Esophagus muscularis mucosa (tissue), 4 donors: ENCODE data around the gene CD7. TPM values are rescaled to one million over a fixed set of nuclear protein-coding genes. Genes with fewer than 3 reads are reported as not detected.
A peak's percentile ranks its signal among the peaks of the same experiment; 100 is the strongest.

Source experiments
- DNase-seq: peaks from one replicate; pipeline ENCODE4 v3.0.0-alpha.2; 2017; ENCODE audit errors: extremely low spot score
- H3K27ac ChIP-seq, 4 donors: fragments of 200-600 bp; sonication (generic); replicated peaks in 1 of 4; 1 replicate in 3 of 4; 2 replicates in 1 of 4; pipeline ENCODE4 v1.5.1; 2016 to 2019; ENCODE audit warnings: mild to moderate bottlenecking in 1 of 4
- H3K27me3 ChIP-seq, 4 donors: fragments of 200-600 bp; sonication (generic); one replicate each; pipeline versions ENCODE4 v1.5.1 to v1.6.0; 2016 to 2019
- H3K36me3 ChIP-seq, 4 donors: fragments of 200-600 bp; sonication (generic); one replicate each; pipeline ENCODE4 v1.5.1; 2016 to 2019
- H3K4me1 ChIP-seq, 4 donors: fragments of 200-600 bp; sonication (generic); one replicate each; pipeline ENCODE4 v1.5.1; 2016 to 2019
- H3K4me3 ChIP-seq, 4 donors: fragments of 200-600 bp; sonication (generic); 1 replicate in 2 of 4; 2 replicates in 2 of 4; pipeline ENCODE4 v1.5.1; 2016 to 2019; ENCODE audit warnings: mild to moderate bottlenecking in 4 of 4, moderate library complexity in 1 of 4
- H3K9me3 ChIP-seq, 4 donors: fragments of 200-600 bp; sonication (generic); 1 replicate in 3 of 4; 2 replicates in 1 of 4; pipeline ENCODE4 v1.5.1; 2016 to 2019
- EP300 ChIP-seq: sonication (generic); formaldehyde crosslinking; IDR thresholded peaks from one replicate; pipeline ENCODE4 v1.6.1; 2017; ENCODE audit warnings: antibody characterized with exemption
- POLR2A ChIP-seq: fragments of 450-650 bp; IDR thresholded peaks from one replicate; pipeline ENCODE4 v1.6.1; 2017; ENCODE audit warnings: antibody characterized with exemption, moderate library complexity, mild to moderate bottlenecking, low read depth
- POLR2AphosphoS5 ChIP-seq, 2 donors: sonication (generic); formaldehyde crosslinking; IDR thresholded peaks; one replicate each; pipeline ENCODE4 v1.6.1; 2017; ENCODE audit warnings: antibody characterized with exemption in 2 of 2
- WGBS: methylation state at CpG from one replicate; pipeline ENCODE4 v1.1.5; 2018; 5-methylcytosine and 5-hydroxymethylcytosine counted together
- intact Hi-C: fragments of 100-400 bp; cut with DNase I; formaldehyde crosslinking; loops from one replicate; pipeline ENCODE4 v1.15.1; 2023
- total RNA-seq, 4 donors: library from RNA; depleted of rRNA; stranded (reverse); fragments of >200 nt; gene quantifications; one replicate each; pipeline versions ENCODE4 v1.1.0 to v1.2.1, GENCODE V29; 2016
- TF ChIP-seq, protein P1 (sequence below), 3 experiments: fragments of 200-600 bp in 2 of 3; fragments of 450-650 bp in 1 of 3; sonication (generic) in 2 of 3; IDR thresholded peaks; one replicate each; pipeline ENCODE4 v1.5.1; 2017 to 2019; ENCODE audit warnings: antibody characterized with exemption in 3 of 3, mild to moderate bottlenecking in 2 of 3, moderate library complexity in 1 of 3

CD7 gene
- total RNA-seq, 4 donors from 2014 or later = 0.91 to 5.7 (median 2.0) TPM; not detected in 1

GRCh38 chr17:82292251-82293154 is 24.9 kb downstream of the CD7 start:
- Histone ChIP-seq H3K27me3 (no peaks in the 10 kb centered on the region), H3K4me1 (peaks cover 44 to 69% (median 62%) of the 10 kb centered on the region in 4 donors), H3K27ac (peak overlapping the region; percentile 94 to 99 (median 96)), H3K4me3 (peak overlapping the region; percentile 66 to 87 (median 79)), H3K36me3 (no peaks in the 10 kb centered on the region), H3K9me3 (no peaks in the 10 kb centered on the region)
- WGBS = 100% methylated on average over 3 of the region's 86 CpGs
- peak; percentile 99 for DNase-seq
- TF ChIP-seq, protein P1, sequence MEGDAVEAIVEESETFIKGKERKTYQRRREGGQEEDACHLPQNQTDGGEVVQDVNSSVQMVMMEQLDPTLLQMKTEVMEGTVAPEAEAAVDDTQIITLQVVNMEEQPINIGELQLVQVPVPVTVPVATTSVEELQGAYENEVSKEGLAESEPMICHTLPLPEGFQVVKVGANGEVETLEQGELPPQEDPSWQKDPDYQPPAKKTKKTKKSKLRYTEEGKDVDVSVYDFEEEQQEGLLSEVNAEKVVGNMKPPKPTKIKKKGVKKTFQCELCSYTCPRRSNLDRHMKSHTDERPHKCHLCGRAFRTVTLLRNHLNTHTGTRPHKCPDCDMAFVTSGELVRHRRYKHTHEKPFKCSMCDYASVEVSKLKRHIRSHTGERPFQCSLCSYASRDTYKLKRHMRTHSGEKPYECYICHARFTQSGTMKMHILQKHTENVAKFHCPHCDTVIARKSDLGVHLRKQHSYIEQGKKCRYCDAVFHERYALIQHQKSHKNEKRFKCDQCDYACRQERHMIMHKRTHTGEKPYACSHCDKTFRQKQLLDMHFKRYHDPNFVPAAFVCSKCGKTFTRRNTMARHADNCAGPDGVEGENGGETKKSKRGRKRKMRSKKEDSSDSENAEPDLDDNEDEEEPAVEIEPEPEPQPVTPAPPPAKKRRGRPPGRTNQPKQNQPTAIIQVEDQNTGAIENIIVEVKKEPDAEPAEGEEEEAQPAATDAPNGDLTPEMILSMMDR (IDR thresholded peaks at IDR 0.05) = no peak
- TF ChIP-seq POLR2A (peak; percentile 98), EP300 (no peak), POLR2AphosphoS5 (IDR thresholded peaks at IDR 0.05) (peak; percentile 98 to 99)
- intact Hi-C loops = loop anchor here (5.0 kb wide), 1 partner anchor 55 kb away; no protein-coding TSS in a partner anchor

GRCh38 chr17:82291582-82292250 is 25.7 kb downstream of the CD7 start:
- WGBS = 91% methylated on average over 17 of the region's 19 CpGs
- no peak for DNase-seq
- Histone ChIP-seq H3K27ac (peak overlapping the region; percentile 94 to 99 (median 96)), H3K4me3 (peak overlapping the region; percentile 66 to 87 (median 79)), H3K4me1 (peaks cover 37 to 62% (median 58%) of the 10 kb centered on the region in 4 donors), H3K36me3 (no peaks in the 10 kb centered on the region), H3K27me3 (no peaks in the 10 kb centered on the region), H3K9me3 (no peaks in the 10 kb centered on the region)
- intact Hi-C loops = loop anchor here (2.0 to 5.0 kb wide), 2 partner anchors 17 to 54 kb away; no protein-coding TSS in a partner anchor
- no peak for TF ChIP-seq POLR2A
- TF ChIP-seq, protein P1 (IDR thresholded peaks at IDR 0.05) = no peak
- TF ChIP-seq EP300 = no peak
- no peak for TF ChIP-seq POLR2AphosphoS5 (IDR thresholded peaks at IDR 0.05)

DNA sequence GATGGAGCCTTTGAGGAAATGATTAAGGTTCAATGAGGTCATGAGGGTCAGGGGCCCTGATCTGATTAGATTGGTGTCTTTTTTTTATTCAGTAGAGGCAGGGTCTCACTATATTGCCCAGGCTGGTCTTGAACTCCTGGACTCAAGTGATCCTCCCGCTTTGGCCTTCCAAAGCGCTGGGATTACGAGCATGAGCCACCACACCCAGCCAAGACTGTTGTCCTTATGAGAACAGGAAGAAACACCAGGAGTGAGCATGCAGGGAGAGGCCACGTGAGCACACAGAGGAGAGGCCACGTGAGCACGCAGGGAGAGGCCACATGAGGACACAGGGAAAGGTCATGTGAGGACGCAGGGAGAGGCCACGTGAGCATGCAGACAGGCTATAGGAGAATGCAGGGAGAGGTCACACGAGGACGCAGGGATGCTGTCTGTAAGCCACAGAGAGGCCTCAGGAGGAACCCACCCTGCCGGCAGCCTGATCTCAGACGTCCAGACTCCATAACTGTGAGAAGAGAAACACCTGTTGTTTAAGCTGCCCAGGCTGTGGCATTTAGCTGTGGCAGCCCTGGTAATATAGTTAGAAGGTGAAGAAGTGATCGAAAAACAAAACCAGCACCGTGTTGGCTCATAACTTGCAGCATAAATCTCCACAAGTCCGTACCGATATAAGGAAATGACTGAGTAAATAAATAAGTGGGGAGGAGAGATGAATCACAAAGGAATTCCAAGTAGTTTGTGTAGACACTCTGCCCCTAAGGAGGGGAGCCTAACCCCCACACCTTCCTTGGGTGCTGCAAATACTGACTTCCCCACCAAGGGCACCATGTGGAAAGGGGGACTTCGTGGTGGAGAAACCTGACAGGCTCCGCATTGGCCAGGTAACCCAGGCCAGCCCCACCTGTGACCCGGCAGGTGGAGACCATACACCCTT is 29.3 kb downstream of the CD7 start:
- intact Hi-C loops = no loop called here
- Histone ChIP-seq H3K4me3 (no peak overlapping the region), H3K27ac (peak overlapping the region; percentile 16 to 79 (median 68)), H3K4me1 (peaks cover 20 to 41% (median 29%) of the 10 kb centered on the region in 4 donors), H3K27me3 (no peaks in the 10 kb centered on the region), H3K36me3 (no peaks in the 10 kb centered on the region), H3K9me3 (no peaks in the 10 kb centered on the region)
- TF ChIP-seq POLR2AphosphoS5 (IDR thresholded peaks at IDR 0.05) = peak; percentile 50 to 86
- no peak for TF ChIP-seq EP300
- TF ChIP-seq, protein P1 (IDR thresholded peaks at IDR 0.05) = no peak
- no peak for TF ChIP-seq POLR2A
- 39% methylated on average over 19 of the region's 19 CpGs for WGBS
- peak; percentile 94 for DNase-seq

DNA sequence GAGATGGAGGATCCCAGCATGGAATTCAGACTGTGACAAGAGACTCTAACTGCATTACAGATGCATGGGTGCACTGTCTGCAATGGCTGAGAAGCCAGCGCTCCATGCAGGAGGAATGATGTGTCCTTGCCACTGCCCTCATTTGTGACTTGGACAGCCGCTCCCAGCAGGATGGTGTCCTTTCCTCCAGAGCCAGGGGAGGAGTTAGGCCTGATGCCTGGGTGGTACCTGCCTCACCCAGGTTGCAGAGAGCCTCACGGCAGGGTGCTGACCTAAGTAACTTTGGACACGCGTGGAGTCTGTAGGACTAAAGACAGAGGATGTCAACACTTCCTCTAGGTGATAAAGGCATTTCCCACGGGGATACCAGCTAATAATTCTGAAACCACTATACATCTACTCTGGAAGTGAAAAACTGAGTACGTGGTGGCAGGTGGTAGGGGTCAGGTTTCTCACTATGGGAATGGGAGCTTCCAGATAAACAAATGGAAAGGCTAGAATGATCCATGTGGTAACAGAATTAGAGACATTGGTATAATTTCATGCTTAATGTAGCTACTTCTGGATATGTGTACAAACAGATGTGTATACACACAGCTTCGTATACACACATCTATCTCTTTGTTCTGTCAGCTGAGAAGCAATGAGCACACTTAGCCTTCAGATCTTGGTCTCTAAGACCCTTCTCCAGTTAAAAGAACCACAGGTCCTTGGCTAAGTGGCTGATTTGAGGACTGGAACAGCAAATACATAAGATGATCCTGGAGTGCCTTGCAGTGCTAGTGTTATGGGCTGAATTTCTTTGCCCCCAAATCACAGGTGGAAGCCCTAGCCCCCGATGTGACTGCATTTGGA is 30.2 kb downstream of the CD7 start:
- WGBS = 88% methylated on average over 9 of the region's 9 CpGs
- DNase-seq = no peak
- no peaks in the 10 kb centered on the region for H3K36me3 ChIP-seq
- H3K4me3 ChIP-seq = no peak overlapping the region
- H3K27me3 ChIP-seq = no peaks in the 10 kb centered on the region
- intact Hi-C loops = no loop called here
- H3K27ac ChIP-seq = peak overlapping the region; percentile 16 to 79 (median 68)
- H3K9me3 ChIP-seq = no peaks in the 10 kb centered on the region
- no peak for TF ChIP-seq EP300
- TF ChIP-seq, protein P1 (IDR thresholded peaks at IDR 0.05) = no peak
- no peak for TF ChIP-seq POLR2A
- no peak for TF ChIP-seq POLR2AphosphoS5 (IDR thresholded peaks at IDR 0.05)
- H3K4me1 ChIP-seq = peaks cover 20 to 43% (median 30%) of the 10 kb centered on the region in 4 donors
